Posterior vena cava (tissue), 2 donors: ENCODE measurements around the gene IGSF9. TPM values are rescaled to one million over a fixed set of nuclear protein-coding genes. Genes with fewer than 3 reads are reported as not detected.
A peak's percentile ranks its signal among the peaks of the same experiment; 100 is the strongest.

Experiments
- DNase-seq: peaks from one replicate; pipeline ENCODE4 v3.0.0-alpha.2; 2020; ENCODE audit warnings: low spot score
- intact Hi-C, 2 donors: fragments of 100-400 bp; cut with DNase I; formaldehyde crosslinking; loops; one replicate each; pipeline versions ENCODE4 v1.14.1 to v1.14.2; 2022 to 2023
- total RNA-seq, 2 donors: library from RNA; stranded (reverse); fragmentation: NEBNext Ultra II Directional; extraction: Animal tissue kit (Norgen Biotek cat#: 25700); gene quantifications; one replicate each; pipeline ENCODE4 v1.2.1, GENCODE V29; 2021
- donor health status: DM: yes; HTN: yes; CAD: no.
- donor health status: DM: yes; HTN: yes; CAD: no.

Gene IGSF9
- total RNA-seq, 2 donors from 2014 or later, result 0.10 to 0.42 TPM

- intact Hi-C loops, result no loop called here
- no peak for DNase-seq
Observed at GRCh38 chr1:159977364-159978106, 32.1 kb upstream of the IGSF9 start.

DNA sequence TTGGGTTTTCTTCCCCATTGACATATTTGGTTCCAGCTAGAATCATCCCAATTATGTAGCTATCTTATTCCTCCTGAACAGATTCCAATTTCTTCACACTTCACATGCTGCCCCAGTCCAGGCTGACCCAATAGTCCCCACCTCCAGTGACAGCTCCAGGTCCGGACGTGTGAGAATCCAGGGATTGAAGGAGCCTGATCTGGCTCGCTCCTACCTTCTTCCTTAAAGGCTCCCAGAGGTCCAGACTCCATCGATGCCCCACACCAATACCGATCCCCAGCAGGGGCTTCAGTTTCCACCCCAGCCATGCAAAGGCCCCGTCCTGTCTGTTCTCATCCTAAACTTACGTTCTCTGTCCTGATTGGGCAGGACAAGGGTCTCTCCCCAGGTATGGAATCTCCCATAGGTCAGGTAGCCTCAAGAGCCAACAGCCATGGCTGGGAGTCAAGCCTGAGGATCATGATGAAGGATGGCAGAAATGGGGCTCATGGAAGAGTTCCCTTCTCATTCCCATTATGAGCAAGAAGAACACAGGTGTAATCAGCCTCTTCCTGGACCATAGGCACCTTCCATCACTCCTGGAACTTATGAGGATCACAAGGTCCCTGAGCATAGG is 29.0 kb upstream of the IGSF9 start:
- no peak for DNase-seq
- intact Hi-C loops, result no loop called here

DNA sequence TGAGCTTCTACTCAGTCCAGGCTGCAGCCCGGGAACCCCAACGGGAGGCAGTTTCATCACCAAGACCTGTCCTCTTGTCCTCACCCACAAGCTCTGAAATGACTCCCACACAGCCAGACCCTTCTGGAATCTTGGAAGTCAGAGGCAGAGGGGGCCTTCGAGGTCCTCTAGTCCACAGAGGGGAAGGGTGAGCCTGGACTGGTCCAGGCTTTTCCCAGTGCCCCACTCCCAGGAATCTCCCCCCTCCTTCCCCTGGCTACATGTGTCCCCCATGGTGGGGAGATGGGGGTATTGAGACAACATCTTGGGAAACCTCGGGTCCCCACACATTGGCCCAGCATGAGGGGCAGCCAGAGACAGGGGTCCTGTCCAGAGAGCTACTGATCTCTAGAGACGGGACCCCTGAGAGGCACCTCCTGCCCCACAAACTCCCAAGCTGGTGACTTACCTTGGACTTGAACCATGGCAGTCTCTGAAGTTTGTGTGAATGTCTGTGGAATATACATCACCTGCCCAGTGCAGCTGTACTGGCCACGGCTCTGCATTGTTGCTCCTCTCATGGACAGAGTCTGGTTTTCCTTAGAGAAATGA is 28.0 kb upstream of the IGSF9 start:
- DNase-seq, result no peak
- intact Hi-C loops, result no loop called here

DNA sequence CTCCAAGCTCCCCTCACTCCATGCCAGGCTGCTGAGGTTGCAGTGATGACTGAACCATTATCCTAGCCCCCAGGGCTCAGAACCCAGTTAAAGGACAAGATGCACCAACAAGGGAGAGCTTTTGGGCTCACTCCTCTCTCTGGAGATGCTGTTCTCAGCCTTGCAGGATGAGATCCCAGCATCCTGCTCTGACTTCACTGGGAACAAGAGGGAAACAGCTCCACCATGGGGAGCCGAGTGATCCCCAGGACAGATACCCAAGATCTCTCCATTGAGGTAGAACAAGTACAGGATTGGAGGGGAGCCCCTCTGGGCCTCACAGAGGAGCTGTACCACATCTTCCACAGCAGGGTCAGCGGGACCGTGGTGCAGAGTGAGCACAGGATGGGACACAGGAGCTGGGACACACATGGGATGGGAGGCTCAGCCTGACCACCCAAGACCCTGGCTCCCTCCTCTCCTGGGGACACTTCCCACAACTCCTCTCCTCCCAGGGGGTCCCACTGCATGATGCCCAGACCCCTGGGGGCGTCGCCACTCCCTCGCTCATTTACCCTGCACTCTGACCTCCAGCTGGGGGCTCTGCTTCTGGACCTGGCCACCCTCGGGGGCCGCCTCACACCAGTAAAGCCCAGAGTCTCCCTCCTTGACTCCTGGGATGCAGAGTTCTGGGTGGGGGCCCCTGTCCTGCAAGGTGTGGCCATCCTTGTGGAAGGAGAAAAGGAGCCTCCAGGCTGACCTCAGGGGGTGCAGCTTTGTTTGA is 27.2 kb upstream of the IGSF9 start:
- intact Hi-C loops, result no loop called here
- no peak for DNase-seq

DNA sequence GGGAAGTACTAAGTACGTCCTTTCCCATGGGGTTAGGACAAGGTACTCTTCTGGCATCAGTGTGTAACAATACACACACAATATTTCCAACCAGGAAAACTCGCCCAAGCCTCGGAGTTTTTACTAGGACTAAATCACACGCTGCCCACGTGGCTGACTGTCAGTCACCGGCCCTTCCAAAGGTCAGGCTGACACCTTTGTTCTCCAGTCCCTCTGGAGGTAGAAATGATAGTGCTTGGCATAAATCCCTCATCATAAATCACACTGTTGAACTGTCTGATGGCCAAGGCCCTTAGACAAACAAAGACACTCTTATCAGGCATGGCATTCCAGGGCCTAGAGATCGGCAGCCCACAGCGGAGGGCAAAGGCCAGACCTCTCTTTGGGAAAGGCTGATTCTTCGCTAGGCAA is 25.5 kb upstream of the IGSF9 start:
- intact Hi-C loops, result no loop called here
- DNase-seq, result no peak

DNA sequence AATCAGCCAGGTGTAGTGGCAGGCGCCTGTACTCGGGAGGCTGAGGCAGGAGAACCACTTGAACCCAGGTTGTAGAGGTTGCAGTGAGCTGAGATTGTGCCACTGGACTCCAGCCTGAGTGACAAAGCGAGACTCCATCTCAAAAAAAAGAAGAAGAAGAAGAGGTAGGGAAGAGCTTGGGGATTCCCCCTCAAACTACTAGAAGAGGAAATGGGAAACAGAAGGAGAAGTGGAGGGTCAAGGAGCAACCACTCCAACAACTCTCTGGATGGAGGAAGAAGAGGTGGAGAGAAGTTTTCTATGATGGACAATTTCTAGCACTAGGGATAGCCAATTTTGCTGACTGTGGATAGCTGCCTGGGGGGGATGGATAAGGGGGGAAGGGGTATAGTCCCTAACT is 23.5 kb upstream of the IGSF9 start:
- intact Hi-C loops, result no loop called here
- DNase-seq, result no peak

GRCh38 chr1:159965263-159965662 is 19.9 kb upstream of the IGSF9 start:
- no peak for DNase-seq
- intact Hi-C loops, result no loop called here

GRCh38 chr1:159964144-159964543 is 18.7 kb upstream of the IGSF9 start:
- no peak for DNase-seq
- intact Hi-C loops, result no loop called here

DNA sequence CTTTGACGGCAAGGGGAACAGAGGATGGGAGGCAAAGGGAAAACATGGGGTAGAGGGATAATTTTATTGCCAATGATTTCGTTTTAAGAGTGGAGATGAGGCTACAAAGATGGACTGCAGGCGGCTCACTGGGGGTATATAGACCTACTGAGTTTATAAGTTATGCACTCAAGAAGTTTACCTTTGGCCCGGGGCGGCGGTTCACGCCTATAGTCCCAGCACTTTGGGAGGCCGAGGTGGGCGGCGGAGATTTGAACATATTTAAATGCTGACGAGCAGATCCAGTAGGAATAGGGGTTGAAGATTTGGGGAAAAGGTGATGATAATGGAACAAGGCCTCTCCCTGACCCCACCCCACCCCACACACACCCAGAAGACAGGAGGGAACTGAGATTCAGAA is 16.8 kb upstream of the IGSF9 start:
- no peak for DNase-seq
- intact Hi-C loops, result no loop called here

DNA sequence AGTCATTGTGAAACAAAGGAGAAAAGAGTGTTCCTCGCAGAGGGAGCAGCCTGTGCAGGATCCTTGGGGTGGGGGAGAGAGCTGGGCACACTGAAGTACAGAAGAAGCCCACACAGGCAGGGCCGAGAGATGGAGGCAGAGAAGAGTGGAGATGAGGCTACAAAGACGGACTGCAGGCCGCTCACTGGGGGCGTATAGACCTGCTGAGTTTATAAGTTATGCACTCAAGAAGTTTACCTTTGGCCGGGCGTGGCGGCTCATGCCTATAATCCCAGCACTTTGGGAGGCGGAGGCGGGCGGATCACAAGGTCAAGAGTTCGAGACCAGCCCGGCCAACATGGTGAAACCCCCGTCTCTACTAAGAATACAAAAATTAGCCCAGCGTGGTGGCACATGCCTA is 16.2 kb upstream of the IGSF9 start:
- DNase-seq, result no peak
- intact Hi-C loops, result no loop called here

- intact Hi-C loops, result no loop called here
- DNase-seq, result peak; percentile 94
Observed at GRCh38 chr1:159960721-159961381, 15.4 kb upstream of the IGSF9 start.

DNA sequence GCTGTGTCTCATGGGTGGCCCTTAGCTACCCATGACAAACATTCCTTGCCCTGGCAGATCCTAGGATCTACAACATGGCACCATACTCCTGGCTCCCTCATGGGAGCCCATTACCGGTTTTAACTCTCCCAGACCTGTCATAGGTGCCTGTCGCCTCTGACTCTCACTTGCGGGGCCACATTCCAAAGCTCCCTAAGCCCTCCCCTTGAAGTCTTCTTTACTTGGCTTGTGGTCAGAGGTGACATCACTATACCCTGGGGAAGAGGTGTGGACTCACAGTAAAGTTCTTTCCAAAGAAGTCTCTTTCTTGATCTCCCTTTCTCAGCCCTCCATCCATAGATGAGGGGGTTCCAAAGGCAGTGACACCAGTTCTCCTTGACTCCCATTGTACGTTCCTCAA is 14.0 kb upstream of the IGSF9 start:
- intact Hi-C loops, result no loop called here
- no peak for DNase-seq

DNA sequence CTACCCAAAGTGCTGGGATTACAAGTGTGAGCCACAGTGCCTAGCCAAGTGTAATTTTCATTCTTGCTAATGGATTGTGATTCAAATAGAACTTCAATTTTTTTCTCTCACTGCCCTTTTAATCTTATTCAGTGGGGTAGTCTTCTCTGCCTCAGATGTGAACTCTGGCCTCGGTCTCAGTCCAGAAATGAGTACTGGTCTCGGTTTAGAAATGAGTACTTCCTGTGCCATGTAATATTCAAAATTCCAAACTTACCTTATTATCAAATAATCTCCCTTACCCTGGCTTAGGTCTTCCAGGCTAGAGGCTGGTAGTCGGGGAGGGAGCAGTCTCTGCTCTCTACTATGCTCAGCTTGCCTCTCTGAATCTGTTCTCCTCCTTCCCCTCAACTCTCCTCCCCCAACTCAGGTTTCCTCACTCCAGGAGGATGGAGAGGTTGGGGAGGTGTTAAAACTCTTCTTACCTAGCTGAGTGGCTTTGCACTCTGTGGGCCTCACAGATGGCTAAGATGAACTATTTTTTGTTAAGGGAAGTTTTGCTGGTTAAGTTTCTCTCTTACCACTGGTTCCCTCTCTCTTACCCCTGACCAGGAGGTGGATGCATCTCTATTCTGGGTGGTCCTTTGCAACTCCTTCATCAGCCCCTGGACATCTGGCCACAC is 13.4 kb upstream of the IGSF9 start:
- intact Hi-C loops, result no loop called here
- no peak for DNase-seq

- intact Hi-C loops, result no loop called here
- no peak for DNase-seq
Observed at GRCh38 chr1:159957824-159958268, 12.4 kb upstream of the IGSF9 start.

DNA sequence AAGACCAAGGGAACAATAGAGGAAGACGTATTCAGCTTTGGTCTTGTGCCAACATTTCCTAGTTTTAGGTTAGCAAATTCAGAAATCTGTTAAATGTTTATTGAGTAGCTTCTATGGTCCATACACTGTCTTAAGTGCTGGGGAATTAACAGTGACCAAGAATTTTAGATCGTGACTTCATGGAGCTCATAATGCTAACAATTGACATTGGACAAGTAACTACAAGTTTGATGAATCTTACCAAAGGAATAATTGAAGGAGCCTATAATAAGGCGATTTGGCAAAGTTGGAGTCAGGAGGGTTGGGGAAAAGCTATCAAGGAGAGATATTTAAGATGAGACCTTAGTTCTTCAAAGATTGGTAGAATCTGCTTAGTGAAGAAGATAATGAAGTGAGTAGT is 10.0 kb upstream of the IGSF9 start:
- intact Hi-C loops, result no loop called here
- no peak for DNase-seq

- no peak for DNase-seq
- intact Hi-C loops, result no loop called here
Observed at GRCh38 chr1:159953536-159954515, 8.4 kb upstream of the IGSF9 start, which contains the start of gene SLAMF9. Gene SLAMF9 (minus strand): TSS chr1:159954237. CDS start chr1:159954137, 100 bp downstream.

GRCh38 chr1:159952932-159953331 is 7.5 kb upstream of the IGSF9 start:
- intact Hi-C loops, result no loop called here
- DNase-seq, result no peak

GRCh38 chr1:159951551-159951950 is 6.1 kb upstream of the IGSF9 start:
- intact Hi-C loops, result no loop called here

More at GRCh38 chr1:159951551-159951950, 6.1 kb upstream of the IGSF9 start:
- DNase-seq, result no peak
